ENCODE measurements around the gene MEGF10. TPM values are rescaled to one million over a fixed set of nuclear protein-coding genes. Genes with fewer than 3 reads are reported as not detected.

Gene MEGF10
- total and polyA plus RNA-seq, 12 donors: 0.94 to 45.1 (median 9.1) TPM

DNA sequence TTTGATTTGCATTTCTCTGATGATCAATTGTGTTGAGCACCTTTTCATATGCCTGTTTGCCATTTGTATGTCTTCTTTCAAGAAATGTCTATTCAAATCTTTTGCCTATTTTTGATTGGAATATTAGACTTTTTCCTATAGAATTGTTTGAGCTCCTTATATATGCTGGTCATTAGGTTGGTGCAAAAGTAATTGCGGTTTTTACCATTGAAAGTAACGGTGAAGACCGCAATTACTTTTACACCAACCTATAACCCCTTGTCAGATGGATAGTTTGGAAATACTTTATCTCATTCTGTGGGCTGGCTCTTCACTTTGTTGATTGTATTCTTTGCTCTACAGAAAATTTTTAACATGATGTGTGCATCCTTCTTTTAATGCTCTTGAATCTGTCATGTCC lies 113.6 kb downstream of the MEGF10 start:
- H3K27me3 ChIP-seq: no peaks in the 10 kb centered on the region
- no peaks in the 10 kb centered on the region for H3K9me3 ChIP-seq (replicated peaks in 1 of 3)

DNA sequence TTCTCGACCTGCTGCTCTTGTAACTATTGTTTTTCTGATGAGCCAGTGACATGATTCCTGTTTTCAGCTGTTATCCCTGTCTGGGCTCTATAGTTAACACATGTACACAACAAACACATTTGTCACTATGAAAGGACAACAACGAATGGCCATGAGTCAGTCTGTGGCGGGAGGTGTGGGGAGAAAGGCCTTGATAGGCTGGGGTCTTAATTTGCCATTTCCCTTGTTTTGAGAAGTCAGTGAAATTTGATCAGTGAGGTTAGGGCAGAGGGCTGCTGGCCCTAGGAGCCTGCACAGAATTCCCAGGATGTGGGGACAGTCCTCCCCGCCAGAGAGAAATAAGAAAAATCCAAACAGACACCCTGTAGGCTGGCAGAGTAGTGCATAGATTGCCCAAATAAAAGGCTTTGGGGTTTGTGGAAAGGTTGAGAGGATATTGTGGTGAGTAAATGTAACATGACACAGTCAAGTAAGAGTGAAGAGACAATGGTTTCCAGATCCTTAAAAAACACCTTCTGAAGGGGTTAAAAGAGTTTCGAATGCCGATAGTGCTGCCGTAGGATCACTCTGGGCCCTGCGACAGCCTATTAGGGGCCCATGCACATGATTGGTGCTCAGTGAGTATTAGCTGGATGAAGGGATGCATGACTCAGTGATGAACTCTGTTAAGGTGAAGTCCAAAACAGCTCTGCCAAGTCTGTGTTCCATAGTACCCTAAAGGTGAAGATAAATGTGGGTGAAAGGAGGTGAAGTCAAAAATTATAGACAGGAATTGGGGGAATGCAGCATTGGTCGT lies 115.9 kb downstream of the MEGF10 start:
- no peaks in the 10 kb centered on the region for H3K36me3 ChIP-seq (replicated peaks in 1 of 2)
- DNase-seq: no peak
- no peak overlapping the region for H3K27ac ChIP-seq
- no peaks in the 10 kb centered on the region for H3K27me3 ChIP-seq
- H3K4me3 ChIP-seq: no peak overlapping the region
- 54 to 65% (median 63%) methylated on average over 9 of the region's 9 CpGs for WGBS, 4 donors
- H3K4me1 ChIP-seq (replicated peaks in 1 of 2): no peaks in the 10 kb centered on the region
- TF ChIP-seq POLR2A (IDR thresholded peaks at IDR 0.05): no peak
- TF ChIP-seq, protein P1, sequence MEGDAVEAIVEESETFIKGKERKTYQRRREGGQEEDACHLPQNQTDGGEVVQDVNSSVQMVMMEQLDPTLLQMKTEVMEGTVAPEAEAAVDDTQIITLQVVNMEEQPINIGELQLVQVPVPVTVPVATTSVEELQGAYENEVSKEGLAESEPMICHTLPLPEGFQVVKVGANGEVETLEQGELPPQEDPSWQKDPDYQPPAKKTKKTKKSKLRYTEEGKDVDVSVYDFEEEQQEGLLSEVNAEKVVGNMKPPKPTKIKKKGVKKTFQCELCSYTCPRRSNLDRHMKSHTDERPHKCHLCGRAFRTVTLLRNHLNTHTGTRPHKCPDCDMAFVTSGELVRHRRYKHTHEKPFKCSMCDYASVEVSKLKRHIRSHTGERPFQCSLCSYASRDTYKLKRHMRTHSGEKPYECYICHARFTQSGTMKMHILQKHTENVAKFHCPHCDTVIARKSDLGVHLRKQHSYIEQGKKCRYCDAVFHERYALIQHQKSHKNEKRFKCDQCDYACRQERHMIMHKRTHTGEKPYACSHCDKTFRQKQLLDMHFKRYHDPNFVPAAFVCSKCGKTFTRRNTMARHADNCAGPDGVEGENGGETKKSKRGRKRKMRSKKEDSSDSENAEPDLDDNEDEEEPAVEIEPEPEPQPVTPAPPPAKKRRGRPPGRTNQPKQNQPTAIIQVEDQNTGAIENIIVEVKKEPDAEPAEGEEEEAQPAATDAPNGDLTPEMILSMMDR (IDR thresholded peaks at IDR 0.05): no peak
- H3K9me3 ChIP-seq (replicated peaks in 1 of 3): no peaks in the 10 kb centered on the region
- intact Hi-C loops (cut with DNase I): no loop called here

More for the DNA sequence above, 113.6 kb downstream of the MEGF10 start:
- no peak for DNase-seq
- 93 to 98% (median 96%) methylated on average over 3 of the region's 3 CpGs for WGBS, 4 donors
- H3K4me1 ChIP-seq (replicated peaks in 1 of 2): no peaks in the 10 kb centered on the region
- intact Hi-C loops (cut with DNase I): no loop called here
- no peak overlapping the region for H3K4me3 ChIP-seq
- H3K27ac ChIP-seq: no peak overlapping the region
- TF ChIP-seq, protein P1 (IDR thresholded peaks at IDR 0.05): no peak
- no peak for TF ChIP-seq POLR2A (IDR thresholded peaks at IDR 0.05)
- no peaks in the 10 kb centered on the region for H3K36me3 ChIP-seq (replicated peaks in 1 of 2)

DNA sequence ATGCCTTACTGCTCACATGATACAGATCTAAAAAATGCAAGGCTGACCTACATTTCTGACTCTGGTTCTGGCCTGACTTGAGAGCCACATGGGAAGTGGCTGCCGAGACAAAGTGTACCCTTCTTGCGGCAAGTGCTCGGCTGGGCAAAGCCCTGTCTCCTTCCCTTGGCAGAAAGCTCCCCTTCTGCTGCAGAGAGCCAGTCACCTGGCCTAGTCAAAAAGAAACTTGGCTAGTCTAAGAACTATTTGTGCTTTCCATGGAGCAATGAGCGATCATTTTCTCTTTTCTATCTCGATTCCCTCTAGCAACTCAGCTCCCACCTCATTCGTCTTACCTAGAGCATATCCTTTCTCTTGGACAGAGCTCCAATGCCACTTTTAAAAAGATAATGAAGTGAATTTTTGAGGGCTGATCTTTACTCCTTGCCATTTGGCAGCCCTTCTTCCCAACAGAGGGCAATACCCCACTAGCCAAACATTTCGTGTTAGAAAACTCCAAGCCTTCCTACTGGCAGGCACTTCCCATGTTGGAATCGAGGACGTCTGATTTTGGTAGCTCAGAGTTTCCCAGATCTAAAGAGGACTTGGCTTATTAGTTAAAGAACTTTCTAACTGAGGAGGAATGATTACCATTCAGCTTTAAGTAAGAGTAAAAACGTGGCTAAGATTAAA lies 118.8 kb downstream of the MEGF10 start:
- Histone ChIP-seq H3K27ac (peak overlapping the region in 1 of 5 donors; percentile 18), H3K27me3 (no peaks in the 10 kb centered on the region), H3K4me3 (peak overlapping the region in 1 of 4 donors; percentile 14), H3K9me3 (replicated peaks in 1 of 3) (no peaks in the 10 kb centered on the region), H3K36me3 (replicated peaks in 1 of 2) (no peaks in the 10 kb centered on the region), H3K4me1 (replicated peaks in 1 of 2) (no peaks in the 10 kb centered on the region)
- WGBS, 4 donors: 62 to 74% (median 73%) methylated on average over 10 of the region's 10 CpGs
- no peak for DNase-seq
- TF ChIP-seq, protein P1 (IDR thresholded peaks at IDR 0.05): no peak
- no peak for TF ChIP-seq POLR2A (IDR thresholded peaks at IDR 0.05)
- intact Hi-C loops (cut with DNase I): no loop called here

DNA sequence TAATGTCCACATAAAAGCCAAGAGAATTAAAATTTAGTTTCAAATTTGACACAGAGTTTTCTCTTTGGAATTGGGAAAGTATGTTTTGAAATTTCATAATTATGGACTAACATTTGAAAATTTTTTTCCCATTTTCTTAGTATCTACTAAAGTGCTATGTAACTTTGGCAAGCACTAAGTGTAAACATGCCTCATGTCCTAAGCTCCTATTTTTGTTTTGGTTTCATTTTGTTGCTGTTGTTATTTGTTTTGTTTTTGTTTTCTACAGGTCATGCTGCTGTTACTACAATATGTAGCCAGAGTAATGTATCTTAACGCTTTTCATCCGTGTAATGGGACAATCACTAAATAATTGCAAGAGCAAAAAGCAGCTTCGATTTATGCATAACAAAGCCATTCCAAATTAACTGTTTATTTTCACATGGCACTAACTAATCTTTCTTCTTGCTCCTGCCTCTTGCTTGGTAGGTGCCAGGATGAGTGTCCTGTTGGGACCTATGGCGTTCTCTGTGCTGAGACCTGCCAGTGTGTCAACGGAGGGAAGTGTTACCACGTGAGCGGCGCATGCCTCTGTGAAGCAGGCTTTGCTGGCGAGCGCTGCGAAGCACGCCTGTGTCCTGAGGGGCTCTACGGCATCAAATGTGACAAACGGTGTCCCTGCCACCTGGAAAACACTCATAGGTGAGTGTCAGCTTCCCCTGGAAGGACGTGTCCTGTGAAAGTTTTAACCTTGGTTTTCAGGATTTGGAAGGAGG lies 119.5 kb downstream of the MEGF10 start:
- 87 to 91% (median 88%) methylated on average over 15 of the region's 15 CpGs for WGBS, 4 donors
- intact Hi-C loops (cut with DNase I): no loop called here
- Histone ChIP-seq H3K27ac (peak overlapping the region in 1 of 5 donors; percentile 18), H3K4me3 (peak overlapping the region in 1 of 4 donors; percentile 14), H3K36me3 (replicated peaks in 1 of 2) (no peaks in the 10 kb centered on the region), H3K4me1 (replicated peaks in 1 of 2) (no peaks in the 10 kb centered on the region), H3K27me3 (no peaks in the 10 kb centered on the region), H3K9me3 (replicated peaks in 1 of 3) (no peaks in the 10 kb centered on the region)
- DNase-seq: no peak
- TF ChIP-seq POLR2A (IDR thresholded peaks at IDR 0.05): no peak
- TF ChIP-seq, protein P1 (IDR thresholded peaks at IDR 0.05): no peak
